Inferior parietal cortex (tissue), 1 donor: ENCODE data around the gene COL5A3.

ENCODE experiments used
- DNase-seq: peaks from one replicate; pipeline ENCODE4 v3.0.0-alpha.2; 2016; ENCODE audit errors: extremely low spot score

The COL5A3 gene

DNA sequence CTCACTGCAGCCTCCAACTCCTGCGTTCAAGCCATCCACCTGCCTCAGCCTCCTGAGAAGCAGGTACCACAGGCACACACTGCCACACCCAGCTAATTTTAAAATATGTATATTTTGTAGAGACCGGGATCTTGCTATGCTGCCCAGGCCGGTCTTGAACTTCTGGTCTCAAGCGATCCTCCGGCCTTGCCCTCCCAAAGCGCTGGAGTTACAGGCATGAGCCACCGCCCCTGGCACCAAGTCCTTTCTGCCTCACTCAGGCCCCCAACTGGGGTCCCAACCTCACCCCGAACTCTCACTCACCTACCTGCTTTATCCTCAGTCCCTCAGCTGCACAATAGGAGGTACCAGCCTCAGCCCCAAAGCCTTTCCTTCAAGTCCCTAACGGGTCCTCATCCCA, 635 bp upstream of the COL5A3 start:
- DNase-seq: no peak

DNA sequence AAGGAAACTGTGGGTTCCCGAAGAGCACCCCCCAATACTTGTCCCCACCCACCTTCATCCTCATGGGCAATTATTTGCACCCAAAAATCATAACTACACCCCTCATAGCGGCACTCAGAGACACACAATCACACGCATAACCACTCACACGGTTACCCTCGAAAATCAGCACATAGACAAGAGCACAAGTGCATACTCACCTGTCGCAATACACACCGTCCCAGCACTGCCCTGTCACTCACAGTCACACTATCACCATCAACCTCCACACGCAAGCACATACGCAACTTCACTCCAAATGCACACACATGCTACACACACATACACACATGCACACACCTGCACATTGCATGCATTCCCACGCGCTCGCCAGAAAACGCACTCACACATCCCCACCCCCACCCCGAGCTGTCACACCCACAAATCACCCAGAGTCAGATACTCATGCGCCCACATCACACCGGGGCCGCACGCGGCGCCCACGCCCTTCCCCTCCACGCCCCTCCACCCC, 535 bp downstream of the COL5A3 start:
- no peak for DNase-seq

DNA sequence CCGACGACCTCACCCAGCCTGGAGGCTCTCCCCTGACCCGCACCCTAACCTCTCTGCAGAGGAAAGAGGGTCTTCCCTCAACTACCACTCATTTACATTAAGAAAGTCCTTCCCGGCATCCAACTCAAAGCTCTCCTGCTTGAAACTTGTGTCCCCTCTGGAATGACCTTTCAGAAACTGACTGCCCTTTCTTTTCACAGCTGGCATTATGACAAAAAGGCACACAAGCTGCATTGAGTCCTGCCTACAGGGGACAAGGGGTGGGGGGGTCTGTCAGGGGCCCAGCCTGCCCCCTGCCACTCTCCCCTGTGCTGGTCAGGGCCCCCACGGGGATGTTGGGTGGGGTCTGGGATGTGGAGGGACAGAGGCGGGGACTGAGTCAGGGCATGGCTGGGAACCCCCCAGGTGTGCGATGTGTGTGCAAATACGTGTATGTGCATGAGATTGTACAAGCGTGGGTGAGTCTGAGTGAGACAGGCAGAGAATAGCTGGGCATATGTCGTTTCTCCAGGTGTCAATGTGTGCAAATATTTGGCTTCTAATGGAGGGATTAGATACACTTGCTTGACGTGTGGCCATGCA, 2.0 kb downstream of the COL5A3 start:
- no peak for DNase-seq

DNA sequence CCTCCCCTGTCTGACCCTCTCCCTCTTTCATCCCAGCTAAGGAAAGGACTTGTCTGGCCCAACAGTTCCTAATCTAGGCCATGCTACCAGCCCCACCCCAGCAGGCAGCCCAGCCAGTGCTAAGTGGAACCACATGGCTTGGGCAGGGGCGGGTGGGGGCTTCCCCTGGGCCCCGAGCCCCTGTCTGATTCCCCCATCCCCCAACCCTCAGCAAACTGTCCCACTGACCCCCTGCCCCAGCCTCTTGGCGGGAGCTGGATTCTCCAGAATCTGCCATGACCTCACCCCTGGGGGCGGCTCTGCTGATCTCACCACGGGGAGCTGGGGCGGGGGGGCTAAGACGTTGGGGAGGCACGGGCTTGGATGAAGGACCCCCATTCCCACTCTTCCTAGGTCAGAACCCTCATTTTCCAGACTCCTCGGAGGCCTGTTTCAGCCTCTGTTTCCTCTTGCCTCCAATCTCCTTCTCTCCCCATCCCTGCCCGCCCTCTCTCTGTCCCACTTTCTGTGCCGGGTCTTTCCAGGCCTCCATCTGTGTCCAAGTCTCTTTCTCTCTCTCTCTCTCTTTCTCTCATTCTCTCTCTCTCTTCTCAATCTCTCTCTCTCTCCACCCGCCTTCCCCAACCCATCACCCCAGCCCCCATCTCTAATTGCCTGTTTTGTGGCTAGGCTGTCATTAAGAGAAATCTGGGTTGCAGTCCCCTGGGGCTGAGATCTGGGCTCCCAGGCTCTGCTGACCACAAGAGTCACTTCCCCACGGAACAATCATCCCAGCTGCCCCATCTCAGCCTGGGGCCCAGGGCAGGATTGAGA, 2.7 kb downstream of the COL5A3 start:
- no peak for DNase-seq

DNA sequence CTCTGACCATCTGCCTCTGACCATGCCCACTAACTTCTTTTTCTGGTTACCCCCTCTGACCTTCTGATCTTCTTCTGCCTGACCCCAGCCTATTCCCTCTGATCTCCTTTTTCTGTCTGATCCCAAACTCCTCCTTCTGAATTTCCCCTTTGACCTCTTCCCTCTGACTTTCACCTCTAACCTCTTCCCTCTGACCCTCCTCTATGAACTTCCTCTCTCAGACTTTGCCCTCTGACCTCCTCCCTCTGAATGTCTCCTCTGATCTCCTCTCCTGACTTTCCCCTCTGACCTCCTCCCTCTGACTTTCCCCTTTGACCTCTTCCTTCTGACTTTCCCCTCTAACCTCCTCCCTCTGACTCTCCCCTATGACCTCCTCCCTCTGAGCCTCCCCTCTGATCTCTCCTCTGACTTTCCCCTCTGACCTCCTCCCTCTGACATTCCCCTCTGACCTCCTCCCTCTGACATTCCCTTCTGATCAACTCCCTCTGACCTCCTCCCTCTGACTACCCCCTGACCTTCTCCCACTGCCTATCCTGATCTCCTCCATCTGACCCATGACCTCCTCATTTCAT, 3.5 kb downstream of the COL5A3 start:
- no peak for DNase-seq

DNA sequence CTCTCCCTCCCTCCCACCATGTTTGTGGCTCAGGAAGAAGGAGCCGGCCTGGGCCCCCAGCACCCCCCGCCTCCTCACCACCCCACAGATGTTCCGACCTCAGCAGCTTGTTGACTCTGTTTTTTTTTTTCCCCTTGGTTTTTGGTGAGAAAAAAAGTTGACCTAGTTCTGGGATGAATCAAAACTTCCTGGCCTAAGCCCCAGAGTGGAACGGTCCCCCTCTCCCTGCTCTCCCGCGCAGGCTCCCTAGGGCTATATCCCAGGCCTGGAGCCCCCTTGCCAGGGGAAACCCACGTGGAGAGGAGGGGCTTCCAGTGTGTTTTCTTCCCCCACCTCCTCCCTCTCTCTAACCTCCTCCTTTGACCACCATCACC, 4.0 kb downstream of the COL5A3 start:
- DNase-seq: no peak

DNA sequence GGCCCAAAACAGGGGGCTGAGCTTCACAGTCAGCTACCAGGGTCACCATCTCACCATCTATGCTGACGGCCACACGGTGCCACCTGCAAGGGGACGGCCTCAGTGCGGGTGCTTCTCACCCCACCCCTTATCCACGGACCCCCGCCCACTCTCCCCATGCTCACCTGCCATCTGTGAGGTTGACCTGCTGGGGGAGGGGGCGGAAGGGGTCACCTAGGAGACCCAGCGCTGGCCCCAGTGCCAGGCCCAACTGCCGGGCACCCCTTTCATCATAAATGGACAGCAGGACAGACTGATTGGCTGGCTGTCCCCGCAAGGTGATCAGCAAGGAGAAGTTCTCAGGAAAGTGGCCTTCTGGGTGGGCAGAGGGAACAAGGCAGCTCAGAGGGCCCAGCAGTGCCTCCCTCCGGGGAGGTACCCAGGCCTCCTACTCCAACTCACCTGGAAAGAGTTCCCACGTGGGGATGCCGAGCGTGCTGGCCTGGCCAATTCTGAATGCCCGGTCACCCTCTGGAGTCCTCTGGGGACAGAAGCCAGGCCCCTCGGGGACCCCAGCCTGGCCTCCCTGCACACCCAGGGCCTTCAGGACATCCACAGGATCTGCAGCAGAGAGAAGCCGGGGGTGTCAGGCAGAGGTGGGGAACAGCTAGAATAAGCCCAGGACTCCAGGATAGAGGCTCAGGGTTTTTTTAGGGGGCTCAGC, 4.5 kb downstream of the COL5A3 start:
- no peak for DNase-seq

DNA sequence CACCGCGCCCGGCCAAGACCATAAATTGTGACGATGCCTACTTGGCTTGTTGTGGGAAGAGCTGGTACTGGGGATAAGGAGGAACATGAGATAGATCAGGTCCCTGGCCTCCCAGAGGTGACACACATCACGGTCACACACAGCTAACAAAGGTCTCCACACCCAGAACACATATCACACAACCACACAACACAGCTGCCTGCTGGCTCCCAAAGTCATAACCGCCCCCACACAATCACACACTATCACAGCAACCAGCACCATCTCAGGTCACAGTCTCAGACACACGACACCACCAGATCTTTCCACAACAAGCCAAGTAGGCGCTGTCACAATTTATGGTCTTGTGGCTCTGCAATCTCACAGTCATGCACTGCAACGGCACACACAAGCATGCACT, 5.7 kb downstream of the COL5A3 start:
- no peak for DNase-seq

DNA sequence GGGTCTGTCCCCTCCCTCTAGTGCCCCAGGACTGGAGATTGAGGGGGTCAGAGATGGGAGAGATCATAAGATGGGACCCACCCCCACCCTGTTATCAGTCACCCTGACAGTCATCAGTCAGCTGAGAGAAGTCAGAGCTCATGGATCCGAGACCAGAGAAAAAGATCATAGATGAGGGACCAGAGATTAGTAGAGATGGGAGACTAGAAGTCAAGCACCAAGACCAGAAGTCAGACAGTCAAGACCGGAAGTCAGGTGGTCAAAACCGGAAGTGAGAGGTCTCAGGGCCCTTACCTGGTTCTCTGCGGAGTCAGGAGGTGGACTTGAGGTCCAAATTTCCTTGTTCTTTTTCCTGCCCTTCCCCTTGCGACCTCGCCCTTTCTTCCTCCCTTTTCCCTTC, 7.0 kb downstream of the COL5A3 start:
- no peak for DNase-seq

DNA sequence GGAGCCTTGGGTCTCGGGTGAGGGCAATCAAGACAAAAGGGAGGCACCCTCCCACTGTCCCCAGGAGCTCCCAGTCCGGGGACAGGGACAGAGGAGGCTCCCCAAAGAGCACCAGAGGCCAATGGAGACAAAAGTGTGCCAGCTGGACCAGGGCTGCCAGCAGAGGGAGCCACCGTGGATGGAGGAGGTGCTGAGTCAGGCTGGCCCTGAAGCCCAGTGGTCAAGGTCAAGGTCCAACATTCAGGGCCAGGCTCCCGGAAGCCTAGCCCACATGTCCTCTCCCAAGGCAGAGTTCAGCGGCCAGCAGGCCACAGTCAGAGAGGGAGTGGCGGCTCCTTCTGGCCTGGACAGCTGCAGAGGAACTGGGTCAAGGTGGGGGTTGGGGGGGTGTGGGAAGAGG, 8.4 kb downstream of the COL5A3 start:
- DNase-seq: no peak

DNA sequence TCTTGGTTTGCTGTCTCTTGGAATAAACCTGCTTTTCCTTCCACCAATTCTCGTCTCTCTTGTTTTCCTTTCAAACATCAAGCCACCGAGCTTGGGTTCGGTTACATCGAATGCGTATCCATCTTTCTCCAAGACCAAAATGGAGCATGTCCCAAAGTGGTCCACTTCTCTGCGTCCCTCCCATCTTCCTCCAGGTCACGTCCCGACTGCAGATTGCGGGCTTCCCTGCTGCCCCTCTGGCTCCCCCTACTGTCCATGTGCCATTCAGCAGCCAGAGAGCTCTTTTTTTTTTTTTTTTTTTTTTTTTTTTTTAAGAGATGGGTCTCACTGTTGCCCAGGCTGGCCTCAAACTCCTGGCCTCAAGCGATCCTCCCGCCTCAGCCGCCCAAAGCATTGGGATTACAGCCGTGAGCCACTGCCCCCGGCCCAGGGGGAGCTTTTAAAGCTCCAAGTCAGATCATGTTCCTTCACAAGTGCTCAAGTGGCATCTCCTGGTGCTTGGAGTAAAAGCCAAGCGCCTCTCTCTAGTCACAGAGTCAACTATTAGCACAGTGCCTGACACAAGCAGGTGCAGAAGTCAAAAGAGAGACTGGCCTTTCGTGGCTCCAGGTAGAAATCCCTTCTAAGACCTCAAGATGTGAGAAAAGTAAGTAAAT, 10.0 kb downstream of the COL5A3 start:
- DNase-seq: peak; percentile 69

DNA sequence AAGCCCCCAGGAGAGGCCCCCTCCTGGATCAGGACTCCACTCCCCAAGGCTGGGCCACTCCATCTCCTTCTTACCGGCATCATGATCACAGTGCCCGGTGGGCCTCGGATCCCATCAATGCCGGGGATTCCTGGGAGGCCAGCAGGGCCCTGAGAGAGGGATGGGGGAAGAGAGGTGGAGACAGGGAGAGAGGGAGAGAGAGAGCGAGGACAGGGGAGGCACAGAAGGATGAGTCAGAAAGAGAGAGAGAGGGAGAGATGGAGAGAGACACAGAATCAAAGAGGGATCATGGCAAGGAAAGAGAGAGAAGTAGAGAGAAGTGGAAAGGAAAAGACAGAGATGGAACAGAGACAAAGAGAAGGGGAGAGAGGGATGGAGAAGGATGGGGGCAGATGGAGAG, 13.8 kb downstream of the COL5A3 start:
- no peak for DNase-seq

DNA sequence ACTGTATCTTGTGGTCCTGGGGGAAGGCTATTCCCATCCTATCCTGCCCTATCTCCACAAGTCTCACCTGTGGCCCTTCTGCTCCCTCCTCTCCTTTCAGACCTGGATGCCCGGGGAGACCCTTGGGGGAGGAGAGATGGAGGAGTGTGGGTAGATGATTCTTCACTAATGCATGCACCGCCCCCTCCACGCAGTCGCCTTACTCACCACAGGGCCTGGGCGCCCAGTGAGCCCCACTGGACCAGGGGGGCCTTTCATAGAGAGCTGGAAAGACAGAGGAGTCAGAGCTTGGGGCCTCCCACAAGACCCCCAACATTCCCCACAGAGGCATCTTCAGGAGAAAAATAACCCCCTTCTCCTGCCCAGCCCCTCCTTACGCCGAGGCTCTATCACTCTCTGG, 14.3 kb downstream of the COL5A3 start:
- no peak for DNase-seq

DNA sequence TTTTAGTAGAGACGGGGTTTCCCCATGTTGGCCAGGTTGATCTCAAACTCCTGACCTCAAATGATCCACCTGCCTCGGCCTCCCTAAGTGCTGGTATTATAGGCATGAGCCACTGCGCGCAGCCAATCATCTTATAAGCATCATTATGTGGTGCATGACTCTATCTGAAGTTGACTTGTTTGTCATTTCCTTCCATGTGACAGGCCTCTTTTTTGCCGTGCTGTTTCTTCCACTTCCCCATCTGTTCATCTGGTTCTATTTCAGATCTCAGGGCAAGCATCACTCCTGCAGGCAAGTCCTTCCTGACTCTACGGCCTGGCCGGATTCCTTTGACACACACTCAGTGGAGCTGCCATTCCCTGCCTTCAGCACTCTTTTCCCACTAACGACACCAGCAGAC, 15.2 kb downstream of the COL5A3 start:
- no peak for DNase-seq

DNA sequence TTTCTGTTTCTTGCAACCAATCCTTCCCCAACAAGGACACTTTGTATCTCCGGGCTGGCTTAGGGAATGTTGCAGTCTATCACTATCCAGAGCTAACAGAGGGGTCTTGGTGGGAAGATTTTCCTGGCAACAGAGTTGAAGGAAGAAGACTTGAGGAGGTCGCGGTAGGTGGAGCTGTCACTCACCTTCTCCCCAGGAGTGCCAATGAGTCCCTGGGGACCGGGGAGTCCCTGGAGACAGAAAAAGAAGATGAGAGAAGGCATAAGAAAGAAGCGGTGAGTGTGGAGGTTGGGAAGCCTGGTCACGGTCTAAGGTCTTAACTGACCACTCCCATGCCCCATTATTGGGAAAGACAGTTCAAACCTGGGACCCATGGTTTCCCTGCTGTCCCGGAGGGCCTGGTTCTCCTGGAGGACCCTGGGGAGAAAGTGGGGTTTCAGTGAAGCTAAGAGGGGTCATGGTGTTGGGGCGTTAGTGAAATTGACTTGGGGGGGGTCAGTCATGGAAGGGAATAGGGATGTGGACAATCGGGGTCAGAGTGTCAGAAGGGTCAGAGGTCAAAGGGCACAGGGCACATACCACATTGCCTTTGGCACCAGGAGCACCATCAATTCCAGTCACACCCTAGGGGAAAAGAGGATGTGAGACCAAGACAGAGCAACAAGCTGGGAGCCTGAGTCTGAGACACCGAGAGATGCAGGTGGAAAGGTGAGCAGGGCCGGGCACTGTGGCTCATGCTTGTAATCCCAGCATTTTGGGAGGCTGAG, 18.7 kb downstream of the COL5A3 start:
- no peak for DNase-seq

DNA sequence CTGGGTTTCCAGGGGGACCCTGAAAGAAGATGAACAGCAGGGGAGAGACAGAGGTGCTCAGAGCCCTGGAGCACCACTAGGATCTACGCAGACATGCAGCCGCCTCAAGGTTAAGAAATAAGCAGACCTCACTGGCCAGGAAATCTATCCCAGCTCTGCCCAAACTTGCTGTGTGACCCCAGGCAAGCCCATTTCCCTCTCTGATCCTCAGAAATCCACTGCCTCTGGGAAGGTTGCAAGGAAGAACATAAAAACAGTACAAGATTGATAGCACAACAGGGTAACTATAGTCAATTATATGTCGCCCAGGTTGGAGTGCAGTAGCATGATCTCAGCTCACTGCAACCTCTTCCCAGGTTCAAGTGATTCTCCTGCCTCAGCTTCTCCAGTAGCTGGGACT, 20.8 kb downstream of the COL5A3 start:
- no peak for DNase-seq

DNA sequence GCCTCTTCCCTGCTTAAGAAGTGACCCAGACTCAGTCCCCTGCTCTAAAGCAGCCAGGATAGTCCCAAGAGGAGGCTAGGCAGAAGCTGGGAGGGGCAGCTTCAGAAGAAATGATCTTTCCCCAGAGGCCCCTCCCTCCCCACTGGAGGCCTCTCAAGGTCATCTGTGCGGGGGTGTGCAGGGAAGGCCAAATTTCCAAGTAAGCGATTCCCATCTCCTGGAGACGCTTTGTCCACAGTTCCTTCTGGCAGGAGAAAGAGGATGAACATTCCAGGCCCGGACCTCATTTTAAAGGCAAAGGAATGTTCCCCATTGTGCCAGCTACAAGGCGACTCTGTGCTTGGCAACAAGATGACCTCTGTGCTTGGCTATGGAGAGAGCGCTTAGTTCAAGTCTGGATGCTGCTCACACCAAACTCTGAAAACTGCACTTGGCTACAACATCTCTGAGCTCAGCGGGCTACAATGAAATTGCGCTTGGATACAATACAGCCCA, 23.5 kb downstream of the COL5A3 start:
- DNase-seq: peak; percentile 24

DNA sequence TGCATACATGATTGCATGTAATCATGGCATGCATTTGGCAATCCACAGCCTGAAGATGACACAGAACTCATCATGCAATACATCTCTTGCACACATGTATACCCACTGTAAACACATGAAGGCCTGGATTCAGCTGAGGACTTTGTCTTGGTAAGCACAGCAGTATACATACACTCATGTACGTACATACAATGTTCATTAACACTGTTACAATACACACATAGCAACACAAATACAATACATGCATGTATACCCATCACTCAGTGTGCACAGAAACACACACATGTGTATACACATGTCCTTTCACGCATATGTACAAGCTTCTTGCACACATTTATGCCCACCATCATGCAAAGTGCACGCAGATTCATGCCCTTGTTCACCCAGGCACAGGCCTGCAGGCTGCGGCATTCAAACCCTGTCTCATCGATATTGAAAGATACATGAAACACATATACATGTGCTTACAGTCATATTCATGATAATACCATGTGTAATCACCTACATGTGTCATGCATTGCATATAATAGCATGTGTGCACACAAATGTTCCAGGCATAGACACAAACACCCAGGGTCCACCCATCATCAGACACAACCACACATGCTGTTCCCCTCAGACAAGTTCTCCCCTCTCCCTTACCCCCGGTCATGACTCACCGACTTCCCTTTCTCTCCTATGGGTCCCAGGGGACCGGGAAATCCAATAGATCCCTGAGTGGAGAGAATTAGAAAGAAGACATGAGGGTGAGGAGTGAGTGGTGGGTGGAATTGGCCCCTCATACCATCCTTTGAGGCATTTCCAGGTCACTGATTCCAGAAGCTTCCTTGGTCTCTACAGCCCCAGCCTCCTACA, 28.7 kb downstream of the COL5A3 start:
- DNase-seq: no peak

DNA sequence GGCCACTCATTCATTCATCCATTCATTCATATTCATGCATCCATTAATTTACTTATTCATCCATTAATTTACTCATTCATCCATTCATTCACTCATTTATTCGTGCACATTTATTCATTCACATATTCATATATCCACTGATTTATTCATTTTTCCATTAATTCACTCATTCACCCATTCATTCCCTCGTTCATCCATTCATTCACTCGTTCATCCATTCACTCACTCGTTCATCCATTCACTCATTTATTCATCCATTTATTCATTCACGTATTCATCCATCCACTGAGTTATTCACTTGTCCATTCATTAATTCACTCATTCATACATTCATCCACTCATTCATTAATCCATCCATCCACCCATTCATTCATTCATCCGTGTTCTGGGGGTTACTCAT, 38.2 kb downstream of the COL5A3 start:
- DNase-seq: no peak
